GM19438 (cell line): ENCODE data around the gene IGSF21.

ENCODE experiments used
- ATAC-seq: cut with Tn5 transposase; IDR thresholded peaks from one replicate; pipeline ENCODE4 v1.9.1; 2021; ENCODE audit warnings: low read depth; ENCODE audit not compliant: unreplicated experiment

The IGSF21 gene

GRCh38 chr1:18118078-18118477 is 10.5 kb downstream of the IGSF21 start:
- ATAC-seq: no peak

GRCh38 chr1:18118491-18118890 is 10.9 kb downstream of the IGSF21 start:
- no peak for ATAC-seq

- no peak for ATAC-seq
Observed at GRCh38 chr1:18119289-18119688, 11.7 kb downstream of the IGSF21 start.

GRCh38 chr1:18119771-18120377 is 12.3 kb downstream of the IGSF21 start:
- no peak for ATAC-seq

GRCh38 chr1:18120638-18121037 is 13.0 kb downstream of the IGSF21 start:
- ATAC-seq: no peak

- no peak for ATAC-seq
Observed at GRCh38 chr1:18121072-18121820, 13.6 kb downstream of the IGSF21 start.

GRCh38 chr1:18123467-18123992 is 15.9 kb downstream of the IGSF21 start:
- ATAC-seq: no peak

GRCh38 chr1:18124977-18125376 is 17.4 kb downstream of the IGSF21 start:
- ATAC-seq: no peak

- no peak for ATAC-seq
Observed at GRCh38 chr1:18126616-18127015, 19.0 kb downstream of the IGSF21 start.

GRCh38 chr1:18128298-18128697 is 20.7 kb downstream of the IGSF21 start:
- no peak for ATAC-seq

GRCh38 chr1:18130356-18130755 is 22.8 kb downstream of the IGSF21 start:
- ATAC-seq: no peak

GRCh38 chr1:18132022-18132710 is 24.6 kb downstream of the IGSF21 start:
- ATAC-seq: no peak

GRCh38 chr1:18132711-18133541 is 25.3 kb downstream of the IGSF21 start:
- no peak for ATAC-seq

- ATAC-seq: no peak
Observed at GRCh38 chr1:18134324-18135046, 26.9 kb downstream of the IGSF21 start.

GRCh38 chr1:18137759-18138345 is 30.3 kb downstream of the IGSF21 start:
- ATAC-seq: no peak

GRCh38 chr1:18139198-18139981 is 31.8 kb downstream of the IGSF21 start:
- no peak for ATAC-seq

GRCh38 chr1:18140411-18140810 is 32.8 kb downstream of the IGSF21 start:
- no peak for ATAC-seq

- no peak for ATAC-seq
Observed at GRCh38 chr1:18141661-18142060, 34.1 kb downstream of the IGSF21 start.

- ATAC-seq: no peak
Observed at GRCh38 chr1:18142471-18142870, 34.9 kb downstream of the IGSF21 start.
